ENCODE data around the gene AMIGO2.
A peak's percentile ranks its signal among the peaks of the same experiment; 100 is the strongest.

Gene AMIGO2

GRCh38 chr12:47078086-47078395 is 1.7 kb downstream of the AMIGO2 start (continued):
- TF ChIP-seq ZNF433 (tag by site-specific recombination; IDR thresholded peaks at IDR 0.05; ENCODE audit: low read depth) (no peak), ZEB2 (tag by site-specific recombination; IDR thresholded peaks at IDR 0.05) (no peak), GLIS1 (tag by site-specific recombination; IDR thresholded peaks at IDR 0.05) (no peak), ZNF513 (tag by site-specific recombination; IDR thresholded peaks at IDR 0.05) (no peak)

GRCh38 chr12:47077206-47078085 is 2.3 kb downstream of the AMIGO2 start:
- POLR2A ChIA-PET: no interaction called here
- CTCF ChIA-PET: interaction anchor here (0.6 to 3.0 kb wide), 3 partner anchors 7 to 1531 kb away, joined by 3 to 10 read pairs (median 3); no protein-coding TSS in a partner anchor
- no peaks in the 10 kb centered on the region for H3K36me3 ChIP-seq (ENCODE audit: control insufficient read depth in 2 of 2, insufficient read depth in 1 of 2, low read length in 2 of 2)
- no peak overlapping the region for H3K4me3 ChIP-seq (ENCODE audit: low read depth, low read length)
- no peaks in the 10 kb centered on the region for H3K9me3 ChIP-seq (ENCODE audit: control insufficient read depth, insufficient read depth, low read depth, low read length)
- TF ChIP-seq ZNF544 (tag by site-specific recombination; IDR thresholded peaks at IDR 0.05) (no peak), ATF2 (tag by site-specific recombination; IDR thresholded peaks at IDR 0.05; ENCODE audit: low read depth) (peak; percentile 67)
- peaks cover 3% of the 10 kb centered on the region; the same call in 1 of the 2 replicates for H3K4me1 ChIP-seq (ENCODE audit: control insufficient read depth, insufficient read depth, low read length)
- H3K27ac ChIP-seq (ENCODE audit: extremely low read depth, low read depth, low read length): no peak overlapping the region

- POLR2A ChIA-PET: interaction anchor here (0.6 kb wide), 1 partner anchor 96 kb away, joined by 4 read pairs; no protein-coding TSS in a partner anchor
- no peaks in the 10 kb centered on the region for H3K9me3 ChIP-seq (ENCODE audit: control insufficient read depth, insufficient read depth, low read depth, low read length)
- TF ChIP-seq TCF7L2 (IDR thresholded peaks at IDR 0.05; ENCODE audit: borderline replicate concordance, low read depth, low read length) (no peak), ZNF24 (tag by site-specific recombination; IDR thresholded peaks at IDR 0.05) (no peak), KLF16 (tag by site-specific recombination; IDR thresholded peaks at IDR 0.05) (no peak), ZNF837 (tag by site-specific recombination; IDR thresholded peaks at IDR 0.05) (no peak), KLF17 (tag by site-specific recombination; IDR thresholded peaks at IDR 0.05) (no peak)
- no peak overlapping the region for H3K27ac ChIP-seq (ENCODE audit: extremely low read depth, low read depth, low read length)
- no peak overlapping the region for H3K4me3 ChIP-seq (ENCODE audit: low read depth, low read length)
- CTCF ChIA-PET: no interaction called here
- H3K36me3 ChIP-seq (ENCODE audit: control insufficient read depth in 2 of 2, insufficient read depth in 1 of 2, low read length in 2 of 2): no peaks in the 10 kb centered on the region
- H3K4me1 ChIP-seq (ENCODE audit: control insufficient read depth, insufficient read depth, low read length): no peaks in the 10 kb centered on the region
Measured at GRCh38 chr12:47075192-47076084, 4.3 kb downstream of the AMIGO2 start.

GRCh38 chr12:47074757-47075156 is 5.0 kb downstream of the AMIGO2 start:
- Histone ChIP-seq H3K4me3 (ENCODE audit: low read depth, low read length) (no peak overlapping the region), H3K36me3 (ENCODE audit: control insufficient read depth in 2 of 2, insufficient read depth in 1 of 2, low read length in 2 of 2) (no peaks in the 10 kb centered on the region), H3K4me1 (ENCODE audit: control insufficient read depth, insufficient read depth, low read length) (no peaks in the 10 kb centered on the region), H3K9me3 (ENCODE audit: control insufficient read depth, insufficient read depth, low read depth, low read length) (no peaks in the 10 kb centered on the region), H3K27ac (ENCODE audit: extremely low read depth, low read depth, low read length) (no peak overlapping the region)
- POLR2A ChIA-PET: no interaction called here
- CTCF ChIA-PET: no interaction called here
- TF ChIP-seq ZNF292 (tag by site-specific recombination; IDR thresholded peaks at IDR 0.05; ENCODE audit: borderline replicate concordance, low read depth): no peak
- TF ChIP-seq TSHZ1 (tag by site-specific recombination; IDR thresholded peaks at IDR 0.05; ENCODE audit: borderline replicate concordance): no peak
- no peak for TF ChIP-seq ZNF621 (tag by site-specific recombination; IDR thresholded peaks at IDR 0.05)
- TF ChIP-seq ZNF623 (tag by site-specific recombination; IDR thresholded peaks at IDR 0.05): no peak
- no peak for TF ChIP-seq ZNF274 (IDR thresholded peaks at IDR 0.05; ENCODE audit: low read length)
- no peak for TF ChIP-seq ZNF274 (tag by site-specific recombination; IDR thresholded peaks at IDR 0.05; ENCODE audit: borderline replicate concordance)
- no peak for TF ChIP-seq ZNF645 (tag by site-specific recombination; IDR thresholded peaks at IDR 0.05)
- no peak for TF ChIP-seq GLI2 (tag by site-specific recombination; IDR thresholded peaks at IDR 0.05; ENCODE audit: borderline replicate concordance, low read depth)

Data from HEK293 (cell line).